AG09319 (cell line): ENCODE results near the gene TUFM.

Source experiments
- DNase-seq: peaks from one replicate; pipeline ENCODE4 v3.0.0-alpha.2; 2010; ENCODE audit warnings: low read depth; ENCODE audit errors: extremely low read depth
- CTCF ChIP-seq: IDR thresholded peaks from 2 replicates; pipeline ENCODE4 v1.5.1; 2011; ENCODE audit warnings: low read depth, mild to moderate bottlenecking, inconsistent platforms, low read length, moderate library complexity

TUFM gene

GRCh38 chr16:28844226-28844885 lies 1.8 kb downstream of the TUFM start:
- TF ChIP-seq CTCF = no peak
- DNase-seq = no peak

GRCh38 chr16:28843766-28844165 lies 2.4 kb downstream of the TUFM start:
- DNase-seq = no peak
- TF ChIP-seq CTCF = no peak

GRCh38 chr16:28842696-28843095 lies 3.5 kb downstream of the TUFM start:
- no peak for DNase-seq
- TF ChIP-seq CTCF = no peak

GRCh38 chr16:28839899-28840298 lies 6.2 kb downstream of the TUFM start:
- DNase-seq = no peak
- no peak for TF ChIP-seq CTCF

GRCh38 chr16:28839004-28839639 lies 7.0 kb downstream of the TUFM start:
- TF ChIP-seq CTCF = no peak
- no peak for DNase-seq

- no peak for TF ChIP-seq CTCF
Measured at GRCh38 chr16:28838558-28838918, 7.6 kb downstream of the TUFM start.

GRCh38 chr16:28837672-28838557 lies 8.2 kb downstream of the TUFM start:
- no peak for DNase-seq
- TF ChIP-seq CTCF = no peak

More at GRCh38 chr16:28838558-28838918, 7.6 kb downstream of the TUFM start:
- DNase-seq = no peak
